TTC549 (cell line): ENCODE measurements around the gene CARS2.
"Not testable (repeated sequence)": the region's sequence is repeated elsewhere in the genome, so short reads cannot be mapped to it uniquely, and the experiment has no call there.

Experiments used
- FAIRE-seq: peaks from 2 replicates; lab custom pipeline; 2012; peaks lifted over from hg19 to GRCh38; lab: Jason Lieb, UNC

The CARS2 gene

DNA sequence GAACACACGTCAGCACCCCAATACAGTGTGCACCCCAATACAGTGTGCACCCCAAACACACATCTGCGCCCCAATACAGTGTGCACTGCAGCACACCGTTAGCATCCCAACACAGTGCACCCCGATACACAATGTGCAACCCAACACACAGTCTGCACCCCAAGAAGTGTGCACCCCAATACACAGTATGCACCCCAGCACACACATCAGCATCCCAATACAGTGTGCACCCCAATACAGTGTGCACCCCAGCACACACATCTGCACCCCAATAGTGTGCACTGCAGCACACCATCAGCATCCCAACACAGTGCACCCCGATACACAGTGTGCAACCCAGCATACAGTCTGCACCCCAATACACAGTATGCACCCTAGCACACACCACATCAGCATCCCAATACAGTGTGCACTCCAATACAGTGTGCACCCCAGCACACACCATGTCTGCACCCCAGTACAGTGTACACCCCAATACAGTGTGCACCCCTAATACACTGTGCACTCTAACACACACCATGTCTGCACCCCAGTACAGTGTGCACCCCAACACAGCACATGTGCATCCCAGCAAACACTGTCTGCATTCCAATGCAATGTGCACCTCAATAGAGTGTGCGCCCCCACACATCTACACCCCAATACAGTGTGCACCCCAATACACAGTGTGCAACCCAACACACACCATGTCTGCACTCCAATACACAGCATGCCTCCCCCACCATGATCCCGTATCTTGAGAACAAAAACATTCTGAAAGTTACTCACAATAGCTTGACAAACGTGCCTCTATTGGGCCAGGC is 855 bp upstream of the CARS2 start:
- no peak for FAIRE-seq

DNA sequence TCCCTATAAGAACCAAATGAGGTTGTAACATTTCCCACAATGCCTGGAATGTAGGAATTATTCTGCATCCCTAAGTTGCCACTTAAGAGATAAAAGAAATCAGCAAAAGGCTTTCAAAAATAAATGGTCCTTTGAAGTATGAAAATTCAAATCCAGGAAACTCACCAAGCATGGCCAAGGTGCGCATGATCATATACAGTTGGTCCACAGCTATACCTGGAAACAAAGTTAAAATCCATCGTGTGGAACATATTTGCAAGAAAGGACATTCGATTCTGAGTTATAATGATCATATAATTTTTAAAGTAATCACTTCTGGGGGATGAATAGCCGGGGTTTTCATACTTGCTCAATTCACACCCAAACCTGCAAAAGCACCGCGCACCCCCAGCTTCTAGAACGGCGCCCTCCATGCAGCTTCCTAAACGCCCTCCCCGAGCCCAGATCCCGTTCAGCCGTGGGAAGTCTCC is 525 bp downstream of the CARS2 start:
- no peak for FAIRE-seq

DNA sequence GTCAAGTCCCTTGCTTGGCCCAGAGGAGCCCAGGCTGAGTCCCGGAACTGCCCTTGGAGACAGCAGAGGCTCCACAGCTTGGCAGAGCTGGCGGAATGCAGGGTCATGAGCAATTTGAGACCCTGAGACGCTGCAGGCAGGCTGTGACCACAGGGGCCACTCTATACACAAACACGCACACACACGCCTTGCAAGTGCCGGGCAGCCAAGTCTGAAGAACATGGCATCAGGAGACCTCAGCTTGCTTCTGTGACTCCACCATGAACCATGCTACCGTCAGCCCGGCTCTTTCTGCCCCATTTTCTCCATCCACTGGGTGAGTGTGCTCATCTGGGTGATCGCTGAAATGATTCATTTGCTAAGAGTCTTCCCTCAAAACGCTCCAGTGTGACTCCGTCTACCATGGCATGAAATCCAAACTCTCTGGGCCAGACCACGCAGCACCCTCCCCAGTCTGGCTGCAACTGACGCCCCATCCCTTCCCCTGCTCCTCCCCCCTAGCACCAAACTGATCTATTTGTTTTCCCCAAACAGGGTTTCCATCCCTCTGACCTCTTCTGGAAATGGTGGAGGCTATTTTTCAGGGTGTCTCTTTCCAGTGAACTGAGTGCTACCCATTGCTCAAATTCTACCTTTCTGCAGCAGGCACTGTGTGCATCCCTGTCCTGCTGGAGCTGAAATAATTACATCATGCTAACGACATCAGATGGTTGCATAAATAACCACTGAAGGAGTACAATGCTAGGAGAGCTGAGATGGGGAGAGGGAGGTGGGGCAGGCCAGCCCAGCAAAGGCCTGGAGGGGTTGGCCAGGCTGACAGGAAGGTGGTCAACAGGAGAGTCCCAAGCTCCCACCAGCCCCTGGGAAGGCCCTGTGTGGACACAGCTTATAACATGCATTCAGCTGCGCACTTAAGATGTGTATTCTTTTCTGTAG is 3.1 kb downstream of the CARS2 start:
- FAIRE-seq, result no peak

DNA sequence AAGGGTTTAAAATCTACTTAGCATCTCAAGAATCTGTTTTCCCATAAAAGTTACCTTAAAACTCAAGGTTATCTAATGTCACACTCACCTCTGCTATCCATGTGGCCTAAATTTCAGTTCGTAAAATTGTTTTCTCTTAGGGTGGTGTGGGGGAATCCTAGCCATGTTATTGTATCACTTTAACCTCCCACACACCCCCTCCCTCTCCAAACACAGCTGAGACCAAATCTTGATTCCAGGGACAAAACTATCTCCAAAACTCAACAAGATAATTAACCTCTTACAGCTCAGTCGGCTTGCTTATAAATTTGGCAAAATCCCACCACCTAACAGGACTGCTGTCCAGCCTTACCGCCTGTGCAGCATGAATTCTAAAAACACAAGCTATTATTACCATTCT is 3.8 kb downstream of the CARS2 start:
- FAIRE-seq, result no peak

DNA sequence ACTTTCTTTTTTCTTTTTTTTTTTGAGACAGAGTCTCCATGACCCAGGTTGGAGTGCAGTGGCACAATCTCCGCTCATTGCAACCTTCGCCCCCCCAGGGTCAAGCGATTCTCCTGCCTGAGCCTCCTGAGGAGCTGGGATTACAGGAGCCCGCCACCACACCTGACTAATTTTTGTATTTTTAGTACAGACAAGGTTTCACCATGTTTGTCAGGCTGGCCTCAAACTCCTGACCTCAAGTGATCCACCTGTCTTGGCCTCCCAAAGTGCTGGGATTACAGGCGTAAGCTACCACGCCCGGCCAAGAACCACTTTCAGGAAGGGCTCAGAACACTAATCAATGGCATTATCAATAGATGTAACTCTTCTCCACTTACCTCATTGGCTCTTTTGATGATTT is 4.9 kb downstream of the CARS2 start:
- FAIRE-seq, result not testable (repeated sequence)

DNA sequence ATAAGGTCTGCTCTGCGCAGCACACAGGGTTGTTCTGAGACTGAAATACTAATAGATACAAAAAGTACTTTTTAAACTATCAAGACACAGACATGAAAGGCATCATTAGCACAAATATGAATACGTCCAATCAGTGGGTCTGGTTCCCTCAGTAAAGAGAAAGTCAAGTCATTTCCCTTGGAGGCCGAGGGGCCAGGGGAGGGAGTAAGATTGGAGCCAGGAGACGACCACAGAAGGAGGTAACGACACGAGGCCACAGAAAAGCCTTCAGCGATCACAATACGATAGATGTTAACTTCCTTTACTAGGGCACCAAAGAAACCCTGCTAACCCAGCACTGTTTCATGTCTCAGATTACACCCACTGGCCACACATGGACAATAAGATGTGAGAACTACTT is 5.3 kb downstream of the CARS2 start:
- no peak for FAIRE-seq

DNA sequence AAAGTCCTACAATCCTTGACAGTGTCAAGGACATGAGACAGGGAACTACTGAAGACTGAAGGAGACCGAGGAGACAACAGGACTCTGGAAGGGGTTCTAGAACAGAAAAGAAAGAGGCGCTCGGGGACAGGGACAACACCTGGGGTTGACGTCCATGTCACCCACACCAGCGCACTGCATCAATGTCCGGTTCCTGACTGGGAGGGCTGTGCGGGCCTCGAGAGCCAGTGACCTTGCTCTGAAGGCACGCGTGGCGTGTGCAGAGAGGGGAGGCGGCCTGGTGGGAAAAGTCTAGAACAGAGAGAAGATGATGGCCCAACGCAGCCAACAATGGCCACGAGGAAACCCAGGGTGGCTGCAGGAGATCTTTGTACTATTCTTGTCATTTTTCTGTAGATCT is 5.7 kb downstream of the CARS2 start:
- no peak for FAIRE-seq

DNA sequence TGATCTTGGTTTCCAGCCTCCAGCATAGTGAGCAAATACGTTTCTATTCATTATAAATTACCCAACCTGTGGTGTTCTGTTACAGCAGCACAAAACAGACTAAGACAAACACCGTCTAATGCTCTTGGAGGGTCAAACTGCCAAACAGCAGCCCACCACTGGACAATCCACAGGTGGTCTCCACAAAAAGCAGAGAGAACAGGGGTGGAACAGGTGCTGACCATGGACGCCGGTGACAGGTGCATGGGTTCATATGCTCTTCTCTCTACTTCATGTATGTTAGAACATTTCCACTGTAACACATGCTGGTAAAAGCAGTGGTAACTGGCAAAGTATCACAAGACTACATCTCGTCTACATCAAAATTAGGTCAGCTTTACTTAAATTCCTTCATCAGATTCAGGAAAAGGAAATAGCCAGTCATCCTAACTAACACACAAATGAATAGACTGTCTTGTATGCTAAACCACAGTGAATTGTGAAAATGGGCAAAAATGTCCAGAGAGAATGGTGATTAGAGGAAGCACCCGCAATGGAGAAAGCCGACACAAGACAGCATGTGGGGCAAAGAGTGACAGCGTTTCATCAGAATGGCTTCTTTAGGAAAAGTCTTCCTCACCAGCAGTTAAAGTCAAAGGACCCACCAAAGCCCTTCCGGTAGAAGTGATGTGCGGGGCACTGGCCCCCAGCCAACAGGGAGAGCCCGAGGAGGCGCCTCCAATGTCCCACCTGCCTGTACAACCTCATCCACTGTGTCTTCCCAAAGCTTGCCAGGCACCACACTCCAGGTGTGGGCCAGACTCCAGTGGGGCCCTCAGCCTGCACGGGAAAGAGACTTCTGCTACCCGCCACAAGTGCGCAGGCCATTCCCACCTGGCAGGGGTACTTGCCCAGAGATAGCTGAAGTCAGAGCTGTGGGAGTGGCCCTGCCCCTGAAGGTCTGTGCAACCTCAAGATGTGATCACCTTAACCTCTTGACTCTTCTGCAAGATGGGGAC is 6.5 kb downstream of the CARS2 start:
- no peak for FAIRE-seq

DNA sequence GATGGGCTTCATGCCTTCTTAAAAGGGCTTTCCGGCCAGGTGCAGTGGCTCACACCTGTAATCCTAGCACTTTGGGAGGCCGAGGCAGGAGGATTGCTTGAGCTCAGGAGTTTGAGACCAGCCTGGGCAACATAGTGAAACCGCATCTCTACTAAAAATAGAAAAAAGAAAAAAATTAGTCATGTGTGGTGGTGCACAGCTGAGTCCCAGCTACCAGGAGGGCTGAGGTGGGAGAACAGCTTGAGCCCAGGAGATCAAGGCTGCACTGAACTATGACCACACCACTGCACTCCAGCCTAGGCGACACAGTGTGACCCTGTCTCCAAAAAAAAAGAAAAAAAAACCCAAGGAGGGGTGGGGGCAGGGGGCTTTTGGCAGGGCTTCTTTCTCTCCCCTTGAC is 7.2 kb downstream of the CARS2 start:
- FAIRE-seq, result no peak

DNA sequence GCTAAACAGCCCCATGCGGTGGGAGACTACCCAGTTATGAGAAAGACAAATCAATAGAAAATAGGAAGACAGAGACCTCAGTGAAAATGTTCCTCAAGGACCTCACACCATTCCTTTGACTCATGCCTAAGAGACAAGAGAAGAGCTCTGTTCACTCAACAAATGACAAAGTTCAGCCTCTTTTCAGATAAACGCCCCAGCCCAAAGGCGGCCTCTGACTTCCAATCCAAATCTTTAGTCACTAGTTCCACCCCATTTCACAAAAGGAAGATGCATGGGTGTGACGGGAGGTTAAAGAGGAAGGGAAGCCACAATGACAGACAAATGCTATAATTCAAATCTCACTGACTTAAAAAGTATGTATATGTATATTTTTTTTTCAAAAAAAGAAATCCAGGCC is 8.1 kb downstream of the CARS2 start:
- no peak for FAIRE-seq

DNA sequence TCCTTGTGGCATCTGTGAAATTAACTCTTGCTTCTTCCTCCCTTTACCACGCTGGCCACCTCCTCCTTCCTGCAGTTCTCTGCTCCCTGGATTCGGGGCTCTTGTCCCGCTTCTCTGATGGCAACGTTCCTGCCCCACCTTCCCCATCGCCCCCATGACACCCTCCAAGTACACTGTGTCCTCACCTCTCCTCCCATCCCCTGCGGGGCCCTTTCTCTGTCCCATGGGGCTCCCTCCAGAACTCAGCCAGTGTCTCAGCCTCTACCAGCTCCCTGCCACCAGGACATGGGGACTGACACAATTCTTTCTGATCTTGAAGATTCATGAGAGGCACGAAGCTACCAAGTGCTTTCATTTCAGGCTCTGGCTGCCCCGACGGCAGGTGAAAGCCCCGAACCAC is 9.1 kb downstream of the CARS2 start:
- no peak for FAIRE-seq

DNA sequence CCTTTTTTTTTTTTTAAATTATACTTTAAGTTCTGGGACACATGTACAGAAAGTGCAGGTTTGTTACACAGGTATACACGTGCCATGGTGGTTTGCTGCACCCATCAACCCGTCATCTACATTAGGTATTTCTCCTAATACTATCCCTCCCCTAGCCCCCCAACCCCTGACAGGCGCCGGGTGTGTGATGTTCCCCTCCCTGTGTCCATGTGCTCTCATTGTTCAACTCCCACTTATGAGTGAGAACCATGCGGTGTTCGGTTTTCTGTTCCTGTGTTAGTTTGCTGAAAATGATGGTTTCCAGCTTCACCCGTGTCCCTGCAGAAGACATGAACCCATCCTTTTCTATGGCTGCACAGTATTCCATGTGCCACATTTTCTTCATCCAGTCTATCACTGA is 10.1 kb downstream of the CARS2 start:
- FAIRE-seq, result not testable (repeated sequence)

DNA sequence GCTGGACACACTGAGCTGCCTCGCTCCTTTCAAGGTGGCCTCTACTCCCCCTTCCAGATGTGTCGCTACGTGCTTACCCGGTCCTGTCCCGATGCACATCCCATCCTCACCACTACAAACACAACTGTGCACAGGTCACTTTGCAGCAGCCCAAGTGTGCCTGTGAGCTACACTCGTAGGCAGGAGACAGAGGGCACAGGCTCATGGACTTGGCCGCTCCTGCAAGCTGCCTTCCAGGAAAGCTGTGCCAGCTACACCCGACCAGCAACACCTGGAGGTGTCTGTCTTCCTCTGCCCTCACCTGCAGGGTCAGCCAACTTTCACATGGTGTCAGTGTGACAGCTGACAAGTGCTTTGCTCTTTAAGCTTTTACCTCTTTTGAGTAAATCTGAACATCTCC is 15.4 kb downstream of the CARS2 start:
- FAIRE-seq, result no peak

DNA sequence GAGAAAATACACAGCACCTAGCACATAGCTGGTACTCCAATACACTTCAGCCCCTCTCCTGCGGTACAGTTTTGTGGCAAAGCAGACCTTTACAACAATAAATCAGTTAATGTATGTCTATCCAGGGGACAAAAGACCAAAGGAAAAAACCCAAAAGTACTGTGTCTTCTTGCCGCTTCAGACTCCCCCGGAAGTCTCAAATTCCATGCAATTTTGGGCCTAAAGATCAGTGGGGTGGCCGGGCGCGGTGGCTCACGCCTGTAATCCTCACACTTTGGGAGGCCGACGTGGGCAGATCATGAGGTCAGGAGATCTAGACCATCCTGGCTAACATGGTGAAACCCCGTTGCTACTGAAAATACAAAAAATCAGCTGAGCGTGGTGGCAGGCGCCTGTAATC is 16.2 kb downstream of the CARS2 start:
- no peak for FAIRE-seq

DNA sequence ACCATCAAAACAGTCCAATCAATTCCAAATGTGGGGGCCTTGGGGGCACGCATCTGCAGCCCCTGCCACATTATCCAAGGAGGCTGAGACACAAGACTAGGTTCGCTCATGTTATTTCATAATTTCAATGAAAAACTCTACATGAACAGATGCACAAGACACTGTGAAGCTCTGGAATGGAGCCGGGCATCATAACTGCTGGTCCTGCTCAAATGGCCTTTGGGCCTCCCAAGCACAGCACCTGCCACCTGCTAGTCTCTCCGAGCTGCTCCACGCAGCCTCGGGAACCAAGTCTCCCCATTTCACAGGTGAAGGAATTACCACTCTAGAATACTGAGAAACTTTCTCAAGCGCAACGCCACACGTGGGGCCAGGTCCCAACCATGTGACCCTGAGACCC is 16.9 kb downstream of the CARS2 start:
- no peak for FAIRE-seq

DNA sequence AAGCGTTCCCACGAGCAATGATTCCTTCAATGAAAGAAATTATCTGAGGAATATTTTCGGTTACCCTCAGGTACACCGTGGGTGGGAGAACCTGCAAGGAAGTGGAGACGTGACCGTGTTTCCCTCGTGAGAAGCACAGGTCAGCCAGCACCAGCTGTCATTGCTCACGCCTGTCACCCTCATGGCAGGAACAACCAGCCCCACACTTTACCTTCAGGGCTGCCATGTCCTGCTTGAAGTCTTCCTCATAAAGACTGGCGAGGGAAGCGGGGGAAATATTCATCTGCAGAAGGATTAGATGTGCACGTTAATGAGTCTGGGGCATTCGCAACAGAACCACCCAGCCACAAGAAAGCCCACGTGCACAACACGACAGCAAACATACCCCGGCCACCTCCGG is 18.2 kb downstream of the CARS2 start:
- FAIRE-seq, result no peak

DNA sequence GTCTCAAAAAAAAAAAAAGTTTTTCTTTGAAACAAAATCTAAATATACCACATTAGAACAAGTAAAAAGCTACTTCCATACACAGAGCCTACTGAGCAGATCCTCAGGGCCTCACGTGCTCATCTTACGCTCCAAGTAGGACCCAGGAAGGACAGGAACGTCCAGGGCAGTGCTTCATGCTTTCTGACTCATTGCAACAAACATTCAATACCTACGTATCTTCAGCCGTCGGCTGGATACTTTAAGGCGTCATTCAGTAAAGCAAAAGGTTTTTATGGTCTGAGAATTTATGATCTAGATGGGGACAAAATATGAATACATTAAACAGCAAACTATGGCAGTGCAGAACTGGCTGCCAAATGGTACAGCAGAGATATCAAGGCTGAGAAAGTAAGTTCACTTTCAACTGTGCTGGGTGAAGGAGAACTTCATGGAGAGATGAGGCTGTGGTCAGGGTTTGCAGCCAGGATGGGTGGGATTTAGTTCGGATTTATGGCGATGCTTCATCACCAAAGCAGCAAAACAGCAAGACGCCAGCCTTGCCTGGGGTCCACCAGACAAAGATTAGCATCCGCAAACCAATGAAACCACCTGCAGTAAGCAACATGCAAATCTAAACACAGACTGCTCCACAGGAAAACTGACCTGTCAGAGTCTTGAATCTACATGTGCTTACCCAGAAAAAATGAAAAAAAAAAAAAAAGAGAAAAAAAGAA is 20.5 kb downstream of the CARS2 start:
- no peak for FAIRE-seq

DNA sequence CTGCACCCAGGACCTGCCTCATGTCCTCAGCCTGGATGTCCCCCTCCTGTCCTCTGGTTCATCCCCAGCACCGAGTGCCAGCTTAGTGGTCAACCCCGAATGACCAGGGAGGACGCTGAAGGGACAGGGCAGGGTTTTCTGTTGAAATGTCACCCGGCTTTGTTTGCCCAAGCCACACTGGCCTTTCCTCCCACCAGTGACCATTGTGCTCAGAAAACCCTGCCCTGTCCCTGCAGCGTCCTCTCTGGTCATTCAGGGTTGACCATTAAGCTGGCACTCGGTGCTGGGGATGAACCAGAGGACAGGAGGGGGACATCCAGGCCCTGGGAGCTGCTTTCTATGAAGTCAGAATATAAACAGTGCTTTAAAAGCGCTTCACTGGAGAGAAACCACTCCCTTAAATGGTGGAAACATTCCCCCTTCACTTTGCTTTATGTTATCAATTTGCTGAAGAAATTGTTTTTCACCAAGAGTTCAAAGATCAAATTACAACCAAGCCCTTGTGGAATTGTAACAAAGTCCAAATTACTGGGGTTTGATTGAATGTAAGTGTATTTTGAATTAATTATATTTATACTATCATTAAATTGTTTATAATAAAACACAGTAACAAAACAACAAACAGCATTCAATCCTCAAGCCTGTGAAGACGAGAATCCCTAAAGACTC is 21.4 kb downstream of the CARS2 start:
- FAIRE-seq, result no peak

DNA sequence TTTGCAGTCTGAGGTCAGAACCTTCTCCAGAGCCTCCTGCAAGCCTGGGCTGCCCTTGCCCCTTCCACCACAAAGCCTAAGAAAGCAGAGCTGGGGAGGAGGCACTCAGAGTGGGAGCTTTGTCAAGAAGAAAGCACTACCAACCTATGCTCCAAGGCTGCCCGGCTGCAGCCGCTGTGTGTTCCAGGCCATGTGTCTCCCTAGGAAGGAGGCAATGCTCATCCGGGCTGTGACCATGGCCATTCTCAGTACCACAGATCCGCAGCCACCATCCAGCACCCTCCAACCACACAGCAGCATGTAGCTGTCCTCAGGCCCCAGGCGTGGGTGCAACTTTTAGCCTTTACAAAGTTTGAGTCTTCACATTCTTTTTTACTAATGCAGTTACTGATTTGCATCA is 22.0 kb downstream of the CARS2 start:
- no peak for FAIRE-seq

DNA sequence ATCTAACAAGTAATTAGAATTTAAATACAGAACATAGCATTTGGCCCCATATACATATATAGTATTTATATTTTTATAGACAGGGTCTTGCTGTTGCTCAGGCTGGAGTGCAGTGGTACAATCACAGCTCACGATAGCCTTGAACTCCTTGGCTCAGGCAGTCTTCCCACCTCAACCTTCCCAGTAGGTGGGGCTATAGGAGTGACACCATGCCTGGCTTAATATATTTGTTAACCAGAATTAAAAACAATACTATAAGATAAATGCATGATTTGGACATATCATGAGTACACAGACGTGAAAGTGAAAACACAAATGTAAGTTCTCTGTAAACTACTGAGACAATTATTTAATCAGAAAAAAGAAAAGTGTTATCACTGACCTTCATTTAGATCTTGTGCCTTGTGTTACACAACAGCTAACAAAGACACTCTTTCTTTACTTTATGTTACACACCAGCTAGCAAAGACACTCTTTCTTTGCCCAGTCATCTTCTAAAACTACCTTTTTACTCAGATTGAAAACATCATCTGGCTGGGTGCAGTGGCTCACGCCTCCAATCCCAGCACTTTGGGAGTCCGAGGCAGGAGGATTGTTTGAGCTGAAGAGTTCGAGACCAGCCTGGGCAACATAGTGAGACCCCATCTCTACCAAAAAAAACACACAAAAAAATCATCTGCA is 22.6 kb downstream of the CARS2 start:
- no peak for FAIRE-seq
